Brain microvascular endothelial cell (primary cell): ENCODE results near the gene SPSB1.

ENCODE experiments used
- DNase-seq: peaks from one replicate; pipeline ENCODE4 v3.0.0-alpha.2; 2020
- H3K27ac ChIP-seq: fragments of 250-450 bp; sonication (Bioruptor Pico); 2 replicates; pipeline ENCODE4 v1.5.1; 2020; ENCODE audit warnings: mild to moderate bottlenecking, moderate library complexity
- H3K27me3 ChIP-seq: fragments of 250-450 bp; sonication (Bioruptor Pico); replicated peaks from 2 replicates; pipeline ENCODE4 v1.5.1; 2020; ENCODE audit warnings: mild to moderate bottlenecking
- H3K36me3 ChIP-seq: fragments of 250-450 bp; sonication (Bioruptor Pico); replicated peaks from 2 replicates; pipeline ENCODE4 v1.5.1; 2020; ENCODE audit warnings: mild to moderate bottlenecking
- H3K4me3 ChIP-seq: 2 replicates; pipeline ENCODE4 v1.5.1; 2011; ENCODE audit warnings: low read depth, mild to moderate bottlenecking, control low read depth, low read length, moderate library complexity
- CTCF ChIP-seq: IDR thresholded peaks from 2 replicates; pipeline ENCODE4 v1.5.1; 2011; ENCODE audit warnings: low read depth, mild to moderate bottlenecking, moderate library complexity, low read length, control low read depth, inconsistent platforms; ENCODE audit errors: missing control alignments
- in situ Hi-C: cut with HindIII; loops from 2 replicates; pipeline ENCODE4 v1.10.0; 2017; ENCODE audit warnings: low sequenced_read_pairs, low pct_ligation_motif_present

The SPSB1 gene

GRCh38 chr1:9328715-9329114 lies 36.0 kb downstream of the SPSB1 start:
- Histone ChIP-seq H3K4me3 (no peak overlapping the region), H3K27me3 (no peaks in the 10 kb centered on the region), H3K27ac (no peak overlapping the region), H3K36me3 (peaks cover 2% of the 10 kb centered on the region)
- TF ChIP-seq CTCF: no peak
- in situ Hi-C loops: no loop called here
- no peak for DNase-seq

GRCh38 chr1:9331016-9331415 lies 38.3 kb downstream of the SPSB1 start:
- H3K4me3 ChIP-seq: no peak overlapping the region
- no peaks in the 10 kb centered on the region for H3K27me3 ChIP-seq
- no peak overlapping the region for H3K27ac ChIP-seq
- in situ Hi-C loops: no loop called here
- DNase-seq: no peak
- no peaks in the 10 kb centered on the region for H3K36me3 ChIP-seq
- no peak for TF ChIP-seq CTCF

GRCh38 chr1:9331558-9332346 lies 39.1 kb downstream of the SPSB1 start:
- no peak for TF ChIP-seq CTCF
- Histone ChIP-seq H3K27ac (no peak overlapping the region), H3K36me3 (peaks cover 3% of the 10 kb centered on the region), H3K4me3 (no peak overlapping the region), H3K27me3 (no peaks in the 10 kb centered on the region)
- in situ Hi-C loops: no loop called here
- no peak for DNase-seq

- Histone ChIP-seq H3K36me3 (peaks cover 3% of the 10 kb centered on the region), H3K27me3 (no peaks in the 10 kb centered on the region), H3K4me3 (no peak overlapping the region), H3K27ac (no peak overlapping the region)
- in situ Hi-C loops: no loop called here
- no peak for TF ChIP-seq CTCF
- DNase-seq: no peak
These were observed 39.9 kb downstream of the SPSB1 start for GRCh38 chr1:9332513-9333143.

GRCh38 chr1:9338397-9339246 lies 45.9 kb downstream of the SPSB1 start:
- TF ChIP-seq CTCF: no peak
- DNase-seq: peak; percentile 33
- no peaks in the 10 kb centered on the region for H3K27me3 ChIP-seq
- H3K4me3 ChIP-seq: no peak overlapping the region
- in situ Hi-C loops: no loop called here
- H3K36me3 ChIP-seq: peaks cover 3% of the 10 kb centered on the region
- H3K27ac ChIP-seq: no peak overlapping the region
